GM12878 (cell line): Measurements from ENCODE around the gene SIK3. TPM values are rescaled to one million over a fixed set of nuclear protein-coding genes. Genes with fewer than 3 reads are reported as not detected.

ENCODE experiments used
- BCL3 ChIP-seq: IDR thresholded peaks from 2 replicates; pipeline ENCODE4 v1.6.1; 2011; ENCODE audit warnings: borderline replicate concordance, low read depth, mild to moderate bottlenecking, moderate library complexity, low read length; ENCODE audit not compliant: insufficient read depth, poor library complexity, severe bottlenecking
- CEBPZ ChIP-seq: fragments of 150-350 bp; IDR thresholded peaks from 2 replicates; pipeline ENCODE4 v1.6.1; 2016; ENCODE audit warnings: low read depth, low read length
- EGR1 ChIP-seq, 2 experiments: IDR thresholded peaks; 1 replicate in 1 of 2; 2 replicates in 1 of 2; pipeline ENCODE4 v1.6.1; 2011 to 2012; ENCODE audit warnings: low read depth in 2 of 2, low read length in 2 of 2, borderline replicate concordance in 1 of 2, mild to moderate bottlenecking in 1 of 2, moderate library complexity in 1 of 2
- HSF1 ChIP-seq: fragments of 150-350 bp; IDR thresholded peaks from 2 replicates; pipeline ENCODE4 v1.6.1; 2014; ENCODE audit warnings: mild to moderate bottlenecking, low read depth, low read length
- JUNB ChIP-seq: IDR thresholded peaks from 2 replicates; pipeline ENCODE4 v1.6.1; 2016; ENCODE audit warnings: antibody characterized with exemption, mild to moderate bottlenecking
- MEF2A ChIP-seq: IDR thresholded peaks from 2 replicates; pipeline ENCODE4 v1.6.1; 2011; ENCODE audit warnings: low read depth, mild to moderate bottlenecking, low read length, moderate library complexity; ENCODE audit not compliant: insufficient read depth
- NBN ChIP-seq: fragments of 450-650 bp; IDR thresholded peaks from 2 replicates; pipeline ENCODE4 v1.6.1; 2016
- NR2F1 ChIP-seq: fragments of 450-650 bp; conservative IDR thresholded peaks from 2 replicates; pipeline ENCODE4 v1.6.1; 2017; ENCODE audit warnings: mild to moderate bottlenecking
- PAX5 ChIP-seq: IDR thresholded peaks from 2 replicates; pipeline ENCODE4 v1.6.1; 2011; ENCODE audit warnings: low read depth, low read length, borderline replicate concordance
- POU2F2 ChIP-seq: IDR thresholded peaks from 3 replicates; pipeline ENCODE4 v1.6.1; 2011; ENCODE audit warnings: low read depth, mild to moderate bottlenecking, low read length, borderline replicate concordance
- RAD51 ChIP-seq: fragments of 450-650 bp; IDR thresholded peaks from 2 replicates; pipeline ENCODE4 v1.6.1; 2016; ENCODE audit warnings: moderate library complexity, mild to moderate bottlenecking, inconsistent platforms
- RBBP5 ChIP-seq: fragments of 200-600 bp; sonication (generic); conservative IDR thresholded peaks from 2 replicates; pipeline ENCODE4 v1.6.1; 2016
- RELB ChIP-seq: fragments of 450-650 bp; IDR thresholded peaks from 2 replicates; pipeline ENCODE4 v1.6.1; 2017; ENCODE audit warnings: low read depth, mild to moderate bottlenecking, moderate library complexity
- SMARCA5 ChIP-seq: fragments of 450-650 bp; IDR thresholded peaks from 2 replicates; pipeline ENCODE4 v1.6.1; 2017; ENCODE audit warnings: mild to moderate bottlenecking
- SP1 ChIP-seq: IDR thresholded peaks from one replicate; pipeline ENCODE4 v1.6.1; 2011; ENCODE audit warnings: low read depth, low read length
- STAT3 ChIP-seq: IDR thresholded peaks from 2 replicates; pipeline ENCODE4 v1.6.1; 2011; ENCODE audit warnings: low read depth, low read length, improper control_type of control experiment
- ZBTB40 ChIP-seq: fragments of 450-650 bp; IDR thresholded peaks from 2 replicates; pipeline ENCODE4 v1.6.1; 2016; ENCODE audit warnings: mild to moderate bottlenecking, moderate library complexity, borderline replicate concordance
- ZNF384 ChIP-seq: IDR thresholded peaks from 2 replicates; pipeline ENCODE4 v1.6.1; 2012; ENCODE audit warnings: low read depth, mild to moderate bottlenecking, low read length, improper control_type of control experiment, borderline replicate concordance
- ZNF622 ChIP-seq: fragments of 450-650 bp; IDR thresholded peaks from 2 replicates; pipeline ENCODE4 v1.6.1; 2017; ENCODE audit warnings: mild to moderate bottlenecking, inconsistent platforms
- polyA plus RNA-seq, 11 experiments: library from polyadenylated mRNA; depleted of rRNA in 4 of 11; unstranded in 6 of 11; stranded (reverse) in 5 of 11; fragments of >200 nt; fragmentation: Nextera tagmentation in 4 of 11; fragmentation: Illumina TruSeq in 1 of 11; extraction: Ambion mirVana in 4 of 11; extraction: Trizol in 1 of 11; gene quantifications; 1 replicate in 1 of 11; 2 replicates in 10 of 11; pipeline versions ENCODE4 v1.2.1 to v1.2.3, GENCODE V29; 2011 to 2016; ENCODE audit warnings: inconsistent platforms in 2 of 11, missing spikeins in 2 of 11, low read depth in 1 of 11
- total RNA-seq, 4 experiments: library from RNA; depleted of rRNA in 3 of 4; stranded (reverse); fragments of >200 nt in 3 of 4; fragmentation: Illumina TruSeq in 1 of 4; extraction: Trizol in 1 of 4; gene quantifications; 2 replicates each; pipeline versions ENCODE4 v1.2.1 to v1.2.3, GENCODE V29; 2013 to 2021

The SIK3 gene
- total and polyA plus RNA-seq, 10 of the 15 experiments (the other 5 are each of a cell fraction or from before 2014, with no cell fraction given) = 2.5 to 31.9 (median 11.1) TPM

GRCh38 chr11:116986521-116987105, 111.6 kb downstream of the SIK3 start (continued):
- TF ChIP-seq PAX5 (no peak), HSF1 (no peak), JUNB (peak; percentile 10; the same call in 1 of the 2 replicates), SMARCA5 (no peak), RBBP5 (no peak), ZNF622 (no peak), RELB (no peak), NBN (no peak), ZBTB40 (no peak), CEBPZ (no peak), STAT3 (no peak), BCL3 (no peak), SP1 (no peak), RAD51 (no peak), NR2F1 (0 out of 2 replicates have a peak, but pooled peaks have one; percentile 37), POU2F2 (no peak), MEF2A (no peak), EGR1 (IDR thresholded peaks at IDR 0.05; ENCODE audit: borderline replicate concordance in 1 of 2, low read depth in 2 of 2, low read length in 2 of 2) (no peak), ZNF384 (no peak)
